Transverse colon (tissue), 4 donors: ENCODE results near the gene GAPVD1. TPM values are rescaled to one million over a fixed set of nuclear protein-coding genes. Genes with fewer than 3 reads are reported as not detected.

ENCODE experiments used
- DNase-seq: peaks from one replicate; pipeline ENCODE4 v3.0.0-alpha.2; 2019
- H3K27ac ChIP-seq, 4 donors: fragments of 200-600 bp; sonication (generic); 2 replicates each; pipeline ENCODE4 v1.5.1; 2016 to 2018; ENCODE audit warnings: inconsistent platforms in 4 of 4
- H3K27me3 ChIP-seq: fragments of 200-600 bp; sonication (generic); 2 replicates; pipeline ENCODE4 v1.5.1; 2017; ENCODE audit warnings: inconsistent platforms
- H3K36me3 ChIP-seq, 4 donors: fragments of 200-600 bp; sonication (generic); 2 replicates each; pipeline ENCODE4 v1.5.1; 2017 to 2019; ENCODE audit warnings: inconsistent platforms in 4 of 4
- H3K4me1 ChIP-seq, 4 donors: fragments of 200-600 bp; sonication (generic); 2 replicates each; pipeline ENCODE4 v1.5.1; 2017 to 2020; ENCODE audit warnings: inconsistent platforms in 4 of 4
- H3K4me3 ChIP-seq, 4 donors: fragments of 200-600 bp; sonication (generic); 1 replicate in 1 of 4; 2 replicates in 3 of 4; pipeline versions ENCODE4 v1.5.1 to v1.6.1; 2017 to 2019; ENCODE audit warnings: inconsistent platforms in 4 of 4
- H3K9me3 ChIP-seq, 2 donors: fragments of 200-600 bp; sonication (generic); 2 replicates each; pipeline ENCODE4 v1.5.1; 2017 to 2019; ENCODE audit warnings: inconsistent platforms in 2 of 2
- CTCF ChIP-seq, 5 experiments: fragments of 200-600 bp in 3 of 5; fragments of 450-650 bp in 2 of 5; sonication (generic) in 3 of 5; IDR thresholded peaks; 1 replicate in 2 of 5; 2 replicates in 3 of 5; pipeline ENCODE4 v1.5.1; 2016 to 2017; ENCODE audit warnings: antibody characterized with exemption in 5 of 5, inconsistent platforms in 3 of 5, mild to moderate bottlenecking in 2 of 5, moderate library complexity in 1 of 5
- EP300 ChIP-seq: sonication (generic); formaldehyde crosslinking; IDR thresholded peaks from one replicate; pipeline ENCODE4 v1.6.1; 2017; ENCODE audit warnings: antibody characterized with exemption, low read depth
- POLR2A ChIP-seq: fragments of 450-650 bp; IDR thresholded peaks from one replicate; pipeline ENCODE4 v1.6.1; 2016; ENCODE audit warnings: antibody characterized with exemption, mild to moderate bottlenecking, moderate library complexity
- POLR2AphosphoS5 ChIP-seq, 3 donors: sonication (generic); formaldehyde crosslinking; IDR thresholded peaks; one replicate each; pipeline ENCODE4 v1.6.1; 2016; ENCODE audit warnings: antibody characterized with exemption in 3 of 3
- WGBS, 2 donors: methylation state at CpG; one replicate each; pipeline ENCODE4 v1.1.5; 2018; ENCODE audit warnings: low coverage in 1 of 2; 5-methylcytosine and 5-hydroxymethylcytosine counted together
- in situ Hi-C, 4 donors: fragments of 200-750 bp; cut with MboI; loops; one replicate each; pipeline versions ENCODE4 v1.15.0 to v1.15.1; 2017; ENCODE audit warnings: low sequenced_read_pairs in 3 of 4, low pct_ligation_motif_present in 1 of 4, low pct_unique_long_range_greater_than_20kb in 1 of 4
- intact Hi-C: fragments of 100-400 bp; cut with DNase I; formaldehyde crosslinking; loops from one replicate; pipeline ENCODE4 v1.15.1; 2023; ENCODE audit warnings: low total_unique reads
- total RNA-seq, 4 donors: library from RNA; depleted of rRNA; stranded (reverse); fragments of >200 nt; gene quantifications; one replicate each; pipeline ENCODE4 v1.1.0, GENCODE V29; 2016

Gene GAPVD1
- total RNA-seq, 4 donors from 2014 or later = 27.7 to 80.4 (median 48.4) TPM

GRCh38 chr9:125388978-125389377 is 127.4 kb downstream of the GAPVD1 start:
- DNase-seq = no peak
- Histone ChIP-seq H3K27me3 (no peaks in the 10 kb centered on the region), H3K36me3 (no peaks in the 10 kb centered on the region), H3K27ac (no peak overlapping the region), H3K9me3 (no peaks in the 10 kb centered on the region), H3K4me1 (no peaks in the 10 kb centered on the region), H3K4me3 (no peak overlapping the region)
- intact Hi-C loops = no loop called here
- in situ Hi-C loops = no loop called here
- 65 to 80% methylated on average over 1 to 6 of the region's 6 CpGs for WGBS, 2 donors
- no peak for TF ChIP-seq POLR2A
- TF ChIP-seq CTCF (IDR thresholded peaks at IDR 0.05) = no peak
- TF ChIP-seq POLR2AphosphoS5 (IDR thresholded peaks at IDR 0.05) = no peak
- TF ChIP-seq EP300 = no peak

GRCh38 chr9:125391704-125392103 is 130.1 kb downstream of the GAPVD1 start:
- DNase-seq = no peak
- Histone ChIP-seq H3K27ac (no peak overlapping the region), H3K36me3 (no peaks in the 10 kb centered on the region), H3K27me3 (no peaks in the 10 kb centered on the region), H3K4me3 (no peak overlapping the region), H3K9me3 (no peaks in the 10 kb centered on the region), H3K4me1 (no peaks in the 10 kb centered on the region)
- whole genome bisulfite sequencing, 2 donors = 85 to 94% methylated on average over 4 to 6 of the region's 6 CpGs
- TF ChIP-seq POLR2AphosphoS5 (IDR thresholded peaks at IDR 0.05) (no peak), EP300 (no peak), POLR2A (no peak), CTCF (IDR thresholded peaks at IDR 0.05) (no peak)
- in situ Hi-C loops = no loop called here
- intact Hi-C loops = no loop called here

GRCh38 chr9:125393426-125393825 is 131.8 kb downstream of the GAPVD1 start:
- no peak for DNase-seq
- intact Hi-C loops = no loop called here
- in situ Hi-C loops = no loop called here
- H3K4me3 ChIP-seq = no peak overlapping the region
- no peaks in the 10 kb centered on the region for H3K9me3 ChIP-seq
- no peaks in the 10 kb centered on the region for H3K4me1 ChIP-seq
- TF ChIP-seq POLR2AphosphoS5 (IDR thresholded peaks at IDR 0.05) = no peak
- TF ChIP-seq CTCF (IDR thresholded peaks at IDR 0.05) = no peak
- no peak for TF ChIP-seq EP300
- H3K36me3 ChIP-seq = no peaks in the 10 kb centered on the region
- 68 to 79% methylated on average over 3 of the region's 3 CpGs for WGBS, 2 donors
- no peak overlapping the region for H3K27ac ChIP-seq
- no peaks in the 10 kb centered on the region for H3K27me3 ChIP-seq

- WGBS, 2 donors = 86 to 95% methylated on average over 6 of the region's 6 CpGs
- Histone ChIP-seq H3K4me1 (no peaks in the 10 kb centered on the region), H3K27ac (no peak overlapping the region), H3K9me3 (no peaks in the 10 kb centered on the region), H3K4me3 (no peak overlapping the region), H3K36me3 (no peaks in the 10 kb centered on the region), H3K27me3 (no peaks in the 10 kb centered on the region)
- no peak for DNase-seq
- intact Hi-C loops = no loop called here
- in situ Hi-C loops = no loop called here
- TF ChIP-seq POLR2AphosphoS5 (IDR thresholded peaks at IDR 0.05) = no peak
- no peak for TF ChIP-seq EP300
- no peak for TF ChIP-seq POLR2A
- no peak for TF ChIP-seq CTCF (IDR thresholded peaks at IDR 0.05)
These were observed 135.2 kb downstream of the GAPVD1 start for GRCh38 chr9:125396799-125397198.
